Measurements from ENCODE around the gene CCSER2.
"Not testable (repeated sequence)": the region's sequence is repeated elsewhere in the genome, so short reads cannot be mapped to it uniquely, and the experiment has no call there.

Gene CCSER2

GRCh38 chr10:84401854-84402611 lies 73.6 kb downstream of the CCSER2 start:
- peak overlapping the region; percentile 24; the same call in 1 of the 2 replicates for H3K27ac ChIP-seq
- TF ChIP-seq CTCF (IDR thresholded peaks at IDR 0.05) (no peak), ZFX (IDR thresholded peaks at IDR 0.05; ENCODE audit: borderline replicate concordance) (no peak)

GRCh38 chr10:84404783-84405182 lies 76.4 kb downstream of the CCSER2 start:
- no peak overlapping the region for H3K27ac ChIP-seq
- TF ChIP-seq CTCF (IDR thresholded peaks at IDR 0.05): no peak
- TF ChIP-seq ZFX (IDR thresholded peaks at IDR 0.05; ENCODE audit: borderline replicate concordance): no peak

GRCh38 chr10:84405662-84406061 lies 77.3 kb downstream of the CCSER2 start:
- TF ChIP-seq CTCF (IDR thresholded peaks at IDR 0.05) (no peak), ZFX (IDR thresholded peaks at IDR 0.05; ENCODE audit: borderline replicate concordance) (no peak)
- H3K27ac ChIP-seq: no peak overlapping the region

- no peak overlapping the region for H3K27ac ChIP-seq
Measured at GRCh38 chr10:84406561-84406960, 78.2 kb downstream of the CCSER2 start.

GRCh38 chr10:84407388-84408049 lies 79.1 kb downstream of the CCSER2 start:
- TF ChIP-seq ZFX (IDR thresholded peaks at IDR 0.05; ENCODE audit: borderline replicate concordance): no peak
- TF ChIP-seq CTCF (IDR thresholded peaks at IDR 0.05): no peak
- H3K27ac ChIP-seq: no peak overlapping the region

More at GRCh38 chr10:84406561-84406960, 78.2 kb downstream of the CCSER2 start:
- TF ChIP-seq ZFX (IDR thresholded peaks at IDR 0.05; ENCODE audit: borderline replicate concordance) (no peak), CTCF (IDR thresholded peaks at IDR 0.05) (no peak)

- H3K27ac ChIP-seq: no peak overlapping the region
- TF ChIP-seq CTCF (IDR thresholded peaks at IDR 0.05) (no peak), ZFX (IDR thresholded peaks at IDR 0.05; ENCODE audit: borderline replicate concordance) (no peak)
Measured at GRCh38 chr10:84412482-84412881, 84.1 kb downstream of the CCSER2 start.

GRCh38 chr10:84414110-84414509 lies 85.7 kb downstream of the CCSER2 start:
- H3K27ac ChIP-seq: not testable (repeated sequence)
